ENCODE results near the gene COX19.

DNA sequence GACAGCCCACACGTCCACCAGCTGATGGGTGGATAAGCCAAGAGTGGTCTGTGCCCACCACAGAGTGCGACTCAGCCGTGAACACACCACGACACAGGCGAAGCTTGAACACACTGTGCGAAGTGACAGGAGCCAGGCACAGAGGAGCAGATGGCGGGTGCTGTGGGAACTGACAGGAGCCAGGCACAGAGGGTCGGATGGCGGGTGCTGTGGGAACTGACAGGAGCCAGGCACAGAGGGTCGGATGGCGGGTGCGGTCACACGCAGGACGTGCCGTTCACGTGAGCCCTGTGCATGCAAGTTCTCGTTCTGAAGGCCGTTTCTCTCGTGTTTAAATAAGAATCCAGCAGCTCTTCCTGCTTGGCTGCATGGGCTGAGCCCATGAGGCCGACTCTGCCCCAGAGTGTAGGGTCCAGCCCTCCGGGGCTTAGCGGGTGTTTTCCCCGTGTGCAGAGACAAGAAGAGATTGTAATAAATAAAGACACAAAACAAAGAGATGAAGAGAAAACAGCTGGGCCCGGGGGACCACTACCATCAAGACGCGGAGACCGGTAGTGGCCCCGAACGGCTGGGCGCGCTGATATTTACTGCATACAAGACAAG, 15.0 kb downstream of the COX19 start:
- TF ChIP-seq BHLHE40 (IDR thresholded peaks at IDR 0.05; ENCODE audit: borderline replicate concordance) (no peak), TARDBP (IDR thresholded peaks at IDR 0.05) (no peak), SP1 (IDR thresholded peaks at IDR 0.05) (no peak), NFRKB (IDR thresholded peaks at IDR 0.05) (no peak), FOXM1 (IDR thresholded peaks at IDR 0.05; ENCODE audit: borderline replicate concordance) (no peak), ZNF384 (IDR thresholded peaks at IDR 0.05) (no peak), FOXA1 (IDR thresholded peaks at IDR 0.05) (no peak), ARNT (IDR thresholded peaks at IDR 0.05) (no peak), HDGF (IDR thresholded peaks at IDR 0.05; ENCODE audit: borderline replicate concordance) (no peak), SUZ12 (IDR thresholded peaks at IDR 0.05) (no peak), FOXK2 (IDR thresholded peaks at IDR 0.05) (no peak), LEF1 (IDR thresholded peaks at IDR 0.05; ENCODE audit: borderline replicate concordance) (no peak), ELF4 (IDR thresholded peaks at IDR 0.05) (no peak)
- TF ChIP-seq, protein P1, sequence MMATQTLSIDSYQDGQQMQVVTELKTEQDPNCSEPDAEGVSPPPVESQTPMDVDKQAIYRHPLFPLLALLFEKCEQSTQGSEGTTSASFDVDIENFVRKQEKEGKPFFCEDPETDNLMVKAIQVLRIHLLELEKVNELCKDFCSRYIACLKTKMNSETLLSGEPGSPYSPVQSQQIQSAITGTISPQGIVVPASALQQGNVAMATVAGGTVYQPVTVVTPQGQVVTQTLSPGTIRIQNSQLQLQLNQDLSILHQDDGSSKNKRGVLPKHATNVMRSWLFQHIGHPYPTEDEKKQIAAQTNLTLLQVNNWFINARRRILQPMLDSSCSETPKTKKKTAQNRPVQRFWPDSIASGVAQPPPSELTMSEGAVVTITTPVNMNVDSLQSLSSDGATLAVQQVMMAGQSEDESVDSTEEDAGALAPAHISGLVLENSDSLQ (IDR thresholded peaks at IDR 0.05) = no peak

Data from HEK293T (cell line).